ENCODE data around the gene UCP2. TPM values are rescaled to one million over a fixed set of nuclear protein-coding genes. Genes with fewer than 3 reads are reported as not detected.

UCP2 gene
- total RNA-seq, 2 donors from 2014 or later = 33.9 to 46.7 TPM

- intact Hi-C loops (cut with DNase I, micrococcal nuclease) = no loop called here
- no peak for DNase-seq
- ATAC-seq = no peak
Observed at GRCh38 chr11:74011360-74012073, 28.9 kb upstream of the UCP2 start.

DNA sequence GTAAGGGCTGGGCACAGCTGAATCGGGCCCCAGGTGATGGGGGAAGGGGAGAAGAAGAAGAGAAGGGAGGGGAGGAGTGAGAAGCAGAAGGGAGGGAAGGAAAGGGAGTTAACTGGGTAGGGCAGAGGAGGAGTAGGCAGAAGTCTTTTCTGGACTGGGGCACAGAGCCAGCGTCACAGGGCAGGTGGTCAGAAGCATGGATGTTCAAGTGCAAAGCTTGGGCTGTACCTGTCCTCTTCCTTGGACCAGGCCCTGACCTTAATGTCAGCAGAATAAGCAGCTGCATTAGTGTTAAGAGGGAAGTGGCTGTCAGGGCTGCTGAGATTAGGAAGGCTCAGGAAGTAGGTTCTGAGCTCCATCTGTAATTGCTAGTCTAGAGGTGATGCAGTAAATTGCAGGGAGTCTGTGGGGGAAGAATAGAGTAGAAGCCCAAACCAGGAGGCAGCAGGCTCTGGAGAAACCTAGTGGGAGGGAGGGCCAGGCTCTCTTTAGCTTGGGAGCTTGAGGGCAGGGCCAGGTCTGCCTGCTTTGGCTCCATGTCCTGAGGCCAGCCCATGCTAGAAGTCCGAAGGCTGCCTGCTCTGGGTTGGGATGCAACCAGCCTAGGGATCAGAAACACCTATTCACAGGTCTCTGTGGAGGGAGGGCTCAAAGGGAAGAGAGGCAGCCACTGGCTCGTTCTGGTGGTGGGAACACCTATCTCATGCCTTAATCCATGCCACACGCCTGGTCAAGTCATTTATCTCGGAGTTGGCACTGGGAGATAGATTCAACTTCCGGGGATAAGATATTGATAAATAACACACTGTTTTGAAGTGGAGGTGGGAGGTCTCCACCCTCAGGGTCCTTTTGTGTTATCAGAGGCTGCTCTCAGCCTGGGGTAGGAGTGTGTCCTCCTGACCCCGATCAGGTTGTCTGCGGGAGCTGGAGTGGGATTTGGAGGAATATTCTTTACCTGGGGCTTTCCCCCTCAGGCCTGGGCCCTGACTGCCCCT is 28.0 kb upstream of the UCP2 start:
- no peak for ATAC-seq
- intact Hi-C loops (cut with DNase I, micrococcal nuclease) = no loop called here
- no peak for DNase-seq

DNA sequence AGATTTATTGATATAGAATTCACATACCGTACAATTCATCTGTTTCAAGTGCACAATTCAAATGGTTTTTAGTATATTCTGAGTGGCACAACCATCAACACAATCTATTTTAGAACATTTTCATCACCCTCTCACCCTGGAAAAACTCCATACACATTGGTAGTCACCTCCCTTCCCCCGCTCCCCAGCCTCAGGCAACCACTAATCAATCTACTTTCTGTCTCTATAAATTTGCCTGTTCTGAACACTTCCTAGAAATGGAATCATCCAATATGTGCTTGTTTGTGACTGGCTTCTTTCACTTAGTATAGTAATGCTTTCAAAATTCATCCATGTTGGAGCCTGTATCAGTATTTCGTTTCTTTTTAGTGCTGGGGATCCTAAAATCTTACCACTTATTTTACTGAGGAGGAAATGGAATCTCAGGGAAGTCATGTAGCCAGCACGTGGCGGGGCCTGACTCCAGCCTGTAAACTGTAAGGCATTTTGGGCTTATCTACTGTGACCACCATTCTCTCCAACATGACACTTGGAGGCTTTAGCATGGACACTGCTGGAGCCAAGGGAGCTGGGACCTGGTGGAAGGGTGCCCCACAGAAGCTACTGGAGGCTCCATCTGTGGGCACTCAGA is 27.1 kb upstream of the UCP2 start:
- ATAC-seq (no peak), DNase-seq (no peak)
- intact Hi-C loops (cut with DNase I, micrococcal nuclease) = no loop called here

GRCh38 chr11:74009230-74009547 is 26.5 kb upstream of the UCP2 start:
- ATAC-seq (peak; percentile 32), DNase-seq (no peak)
- intact Hi-C loops (cut with DNase I, micrococcal nuclease) = no loop called here

DNA sequence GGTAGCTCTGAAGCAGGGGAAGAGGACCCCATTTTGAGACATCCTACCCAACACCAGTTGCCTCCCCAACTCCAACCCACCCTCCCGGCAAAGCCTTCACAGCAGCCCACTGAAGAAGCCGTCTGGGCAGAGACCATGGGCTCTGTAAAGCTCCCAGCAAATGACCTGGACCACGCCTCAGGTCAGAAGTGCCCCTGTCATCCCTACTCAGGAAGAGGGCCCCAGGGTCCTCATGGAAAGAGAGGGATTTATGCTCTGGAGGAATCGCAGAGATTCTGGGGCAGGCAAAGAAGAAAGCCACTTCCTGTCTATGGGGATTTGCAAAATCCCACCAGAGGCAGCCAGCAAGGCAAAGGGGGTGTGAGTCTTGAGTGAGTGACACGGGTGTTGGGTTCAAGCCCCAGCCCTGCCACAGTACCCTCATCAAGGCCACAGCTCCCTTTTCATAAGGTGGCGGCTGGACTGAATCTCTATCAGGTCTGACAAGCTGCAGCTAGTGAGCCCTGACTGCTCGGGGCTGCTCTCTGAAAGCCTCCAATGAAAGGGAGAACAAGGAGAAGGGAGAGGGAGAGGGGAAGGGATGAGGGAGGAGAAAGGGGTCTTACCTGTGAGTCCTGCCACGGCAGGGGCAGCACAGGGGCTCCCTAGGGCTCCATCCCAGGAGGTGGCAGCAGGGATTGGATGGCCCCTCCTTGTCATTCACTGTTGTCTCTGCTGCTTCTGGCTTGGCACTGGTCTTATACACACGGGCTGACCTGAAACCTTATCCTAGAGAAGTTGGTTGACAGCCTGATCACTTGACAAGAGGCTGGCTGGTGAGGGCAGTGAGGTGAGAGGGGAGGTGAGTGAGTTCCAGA is 26.0 kb upstream of the UCP2 start, which contains the start of gene UCP3:
Gene UCP3 (minus strand): TSS at position 713 of the 857 bp plus-strand sequence. CDS start 2,043 bp downstream, outside the sequence.
- no peak for ATAC-seq
- DNase-seq = no peak
- intact Hi-C loops (cut with DNase I, micrococcal nuclease) = no loop called here

DNA sequence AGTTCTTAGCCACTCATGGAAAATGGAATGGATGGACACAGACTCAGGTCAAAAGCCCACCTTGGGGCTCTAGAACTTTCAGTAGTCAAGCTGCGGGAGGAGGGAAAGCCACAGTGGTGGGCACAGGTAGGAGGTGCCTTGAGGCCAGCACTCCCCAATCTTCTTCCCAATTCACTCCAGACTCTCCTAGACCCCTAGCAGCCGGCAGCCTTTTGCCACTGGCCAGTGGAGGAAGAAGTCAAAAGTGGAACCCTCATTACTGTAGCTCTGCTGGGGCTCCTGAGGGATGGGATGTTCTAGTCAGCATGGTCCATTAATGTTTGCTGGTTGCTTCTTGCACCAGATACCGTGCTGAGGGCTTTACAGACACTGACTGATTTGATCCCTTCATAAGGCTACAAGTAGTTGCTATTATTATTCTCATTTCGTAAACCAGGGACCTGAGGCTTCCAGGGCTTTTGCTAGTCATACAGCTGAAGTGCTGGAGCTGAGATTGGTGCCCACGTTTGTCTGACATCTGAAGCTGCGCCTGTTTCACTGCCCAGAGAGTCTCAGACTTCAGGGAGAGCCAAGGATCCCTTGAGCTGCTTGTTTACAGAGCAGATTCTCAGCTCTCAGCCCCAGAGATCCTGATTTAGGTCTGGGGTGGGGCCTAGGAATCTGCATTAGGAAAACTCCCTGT is 25.2 kb upstream of the UCP2 start:
- intact Hi-C loops (cut with DNase I, micrococcal nuclease) = no loop called here
- DNase-seq (no peak), ATAC-seq (no peak)

DNA sequence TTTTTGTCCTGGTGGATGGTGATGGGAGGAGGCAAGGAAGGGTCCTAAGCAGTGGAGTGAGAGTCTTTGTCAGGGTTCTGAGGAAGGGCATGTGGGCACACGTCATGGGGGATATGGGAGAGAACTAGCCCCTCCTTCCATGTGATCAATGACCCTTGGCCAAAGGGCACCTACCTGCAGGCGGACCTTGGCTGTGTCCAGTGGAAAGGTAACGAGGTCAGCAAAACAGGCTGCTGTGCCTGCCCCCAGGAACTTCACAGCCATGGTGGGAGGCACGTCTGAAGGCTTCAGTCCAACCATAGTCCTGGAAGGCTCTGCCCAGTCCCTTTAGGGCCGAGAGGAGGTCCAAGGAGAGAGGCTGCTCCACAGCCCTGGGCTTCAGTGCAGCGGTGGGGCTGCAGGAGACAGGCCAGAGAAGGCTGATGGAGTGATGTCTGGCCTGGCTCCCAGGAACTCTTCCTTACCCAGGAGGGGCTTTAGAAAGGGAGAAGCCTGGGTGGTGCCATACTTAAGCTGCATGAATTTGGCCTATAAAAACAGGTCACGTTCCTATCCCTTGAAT is 24.2 kb upstream of the UCP2 start:
- ATAC-seq = no peak
- no peak for DNase-seq
- intact Hi-C loops (cut with DNase I, micrococcal nuclease) = no loop called here

GRCh38 chr11:74005721-74006517 is 23.3 kb upstream of the UCP2 start:
- DNase-seq = no peak
- intact Hi-C loops (cut with DNase I, micrococcal nuclease) = no loop called here

GRCh38 chr11:74004759-74005615 is 22.3 kb upstream of the UCP2 start:
- peak; percentile 60 for ATAC-seq
- DNase-seq = peak in 1 of 2 donors; percentile 46
- intact Hi-C loops (cut with DNase I, micrococcal nuclease) = no loop called here

More at GRCh38 chr11:74005721-74006517, 23.3 kb upstream of the UCP2 start:
- ATAC-seq = no peak

- DNase-seq = no peak
- ATAC-seq = no peak
- intact Hi-C loops (cut with DNase I, micrococcal nuclease) = no loop called here
Observed at GRCh38 chr11:74004046-74004695, 21.5 kb upstream of the UCP2 start.

GRCh38 chr11:74002832-74003231 is 20.2 kb upstream of the UCP2 start:
- ATAC-seq (no peak), DNase-seq (no peak)
- intact Hi-C loops (cut with DNase I, micrococcal nuclease) = no loop called here

DNA sequence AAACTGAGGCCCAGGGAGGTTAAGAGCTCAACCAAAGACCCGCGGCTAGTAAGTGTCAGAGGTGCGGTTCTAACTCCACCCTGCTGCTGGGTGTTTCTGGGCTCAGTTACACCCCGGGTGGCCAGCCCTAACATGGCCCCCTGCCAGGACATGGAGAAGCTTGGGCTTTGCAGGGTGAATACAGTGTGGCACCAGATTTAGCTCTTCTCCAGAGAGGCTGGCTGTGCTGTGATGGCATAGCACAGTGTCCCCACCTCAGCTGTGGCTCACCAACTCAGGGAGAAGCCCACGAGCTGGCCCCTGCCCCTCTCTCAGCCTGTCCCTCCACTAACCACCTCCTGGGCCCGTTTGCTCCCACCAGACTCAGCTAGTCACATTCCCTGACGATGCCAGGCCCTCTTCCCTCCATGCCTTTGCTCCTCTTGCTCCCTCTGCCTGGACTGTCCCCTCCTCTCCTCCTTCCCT is 19.2 kb upstream of the UCP2 start:
- peak in 1 of 2 donors; percentile 12 for DNase-seq
- no peak for ATAC-seq
- intact Hi-C loops (cut with DNase I, micrococcal nuclease) = no loop called here

GRCh38 chr11:74000307-74001133 is 17.9 kb upstream of the UCP2 start:
- ATAC-seq = no peak
- peak in 1 of 2 donors; percentile 2 for DNase-seq
- intact Hi-C loops (cut with DNase I, micrococcal nuclease) = no loop called here

DNA sequence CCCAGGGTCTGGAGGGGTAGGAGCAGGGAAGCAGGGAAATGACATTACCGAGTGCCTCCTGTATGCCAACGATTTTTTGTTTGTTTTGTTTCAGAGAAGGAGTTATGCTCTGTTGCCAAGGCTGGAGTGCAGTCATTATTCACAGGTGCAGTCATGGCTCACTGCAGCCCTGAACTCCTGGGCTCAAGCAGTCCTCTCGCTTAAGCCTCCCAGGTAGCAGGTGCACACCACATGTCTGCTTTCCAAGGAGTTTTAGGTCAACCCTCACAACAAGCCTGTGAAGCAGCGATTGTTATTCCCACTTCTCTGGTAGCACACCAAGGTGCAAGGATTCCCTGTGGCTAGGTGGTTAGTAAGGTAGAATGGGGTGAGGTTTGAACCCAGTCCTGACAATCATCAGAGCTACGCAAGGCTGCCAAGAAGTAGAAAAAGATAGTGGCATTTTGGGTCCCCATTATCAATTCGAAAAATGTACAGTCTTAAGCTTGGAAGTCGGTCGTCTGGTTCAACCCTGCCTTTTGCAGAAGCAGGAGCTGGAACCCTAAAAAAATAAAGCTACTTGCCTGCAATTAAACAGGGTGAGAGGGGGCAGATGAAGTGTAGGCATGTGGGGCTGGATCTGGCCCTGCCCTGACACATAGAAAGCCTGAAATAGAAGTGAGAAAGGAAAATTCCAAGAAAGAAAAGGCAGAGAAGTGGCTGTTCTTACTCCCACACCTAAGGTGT is 17.1 kb upstream of the UCP2 start:
- ATAC-seq (no peak), DNase-seq (peak in 1 of 2 donors; percentile 4)
- intact Hi-C loops (cut with DNase I, micrococcal nuclease) = no loop called here
